ENCODE data around the gene MDFI. TPM values are rescaled to one million over a fixed set of nuclear protein-coding genes. Genes with fewer than 3 reads are reported as not detected.

MDFI gene
- total and polyA plus RNA-seq, 3 donors from 2014 or later, result 12.9 to 16.0 (median 15.1) TPM

- Histone ChIP-seq H3K27ac (no peak overlapping the region), H3K9me3 (no peaks in the 10 kb centered on the region), H3K27me3 (no peaks in the 10 kb centered on the region), H3K4me3 (no peak overlapping the region), H3K4me1 (no peaks in the 10 kb centered on the region), H3K36me3 (ENCODE audit: low read depth, missing control alignments) (no peaks in the 10 kb centered on the region)
- intact Hi-C loops (cut with DNase I; ENCODE audit: low total_unique reads), result no loop called here
- TF ChIP-seq CTCF (IDR thresholded peaks at IDR 0.05), result no peak
- no peak for TF ChIP-seq POLR2A (IDR thresholded peaks at IDR 0.05)
- DNase-seq, result no peak
- WGBS, 2 donors, result 46 to 62% methylated on average over 2 of the region's 2 CpGs
Observed at GRCh38 chr6:41621802-41622201, 16.5 kb upstream of the MDFI start.

GRCh38 chr6:41622206-41622988, 15.9 kb upstream of the MDFI start:
- no peaks in the 10 kb centered on the region for H3K36me3 ChIP-seq (ENCODE audit: low read depth, missing control alignments)
- TF ChIP-seq CTCF (IDR thresholded peaks at IDR 0.05), result no peak
- no peak for TF ChIP-seq POLR2A (IDR thresholded peaks at IDR 0.05)
- WGBS, 2 donors, result 56 to 61% methylated on average over 3 of the region's 3 CpGs
- no peak for DNase-seq
- H3K27me3 ChIP-seq, result no peaks in the 10 kb centered on the region
- H3K4me1 ChIP-seq, result no peaks in the 10 kb centered on the region
- H3K4me3 ChIP-seq, result no peak overlapping the region
- H3K9me3 ChIP-seq, result no peaks in the 10 kb centered on the region
- intact Hi-C loops (cut with DNase I; ENCODE audit: low total_unique reads), result no loop called here
- no peak overlapping the region for H3K27ac ChIP-seq

DNA sequence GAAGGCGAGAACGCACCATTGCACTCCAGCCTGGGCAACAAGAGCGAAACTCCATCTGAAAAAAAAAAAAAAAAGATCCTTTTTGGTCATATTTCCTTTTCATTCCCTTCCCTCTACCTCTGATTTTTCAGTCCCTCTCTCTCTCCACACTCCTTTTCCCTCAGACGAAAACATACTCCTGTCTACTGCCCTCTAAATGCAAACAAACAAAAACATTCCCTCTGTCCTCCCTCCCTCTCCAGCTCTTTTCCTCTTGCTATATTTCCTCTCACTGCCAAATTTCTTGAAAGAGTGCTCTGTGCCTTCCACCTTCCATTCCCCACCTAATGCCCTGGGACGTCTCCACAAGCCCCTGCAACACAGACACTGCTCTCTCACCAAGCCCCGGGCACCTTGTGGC, 14.9 kb upstream of the MDFI start:
- H3K27ac ChIP-seq, result no peak overlapping the region
- DNase-seq, result no peak
- H3K4me1 ChIP-seq, result no peaks in the 10 kb centered on the region
- H3K9me3 ChIP-seq, result no peaks in the 10 kb centered on the region
- WGBS, 2 donors, result 91 to 92% methylated on average over 6 of the region's 6 CpGs
- no peak overlapping the region for H3K4me3 ChIP-seq
- no peaks in the 10 kb centered on the region for H3K27me3 ChIP-seq
- intact Hi-C loops (cut with DNase I; ENCODE audit: low total_unique reads), result no loop called here
- H3K36me3 ChIP-seq (ENCODE audit: low read depth, missing control alignments), result no peaks in the 10 kb centered on the region
- TF ChIP-seq CTCF (IDR thresholded peaks at IDR 0.05) (no peak), POLR2A (IDR thresholded peaks at IDR 0.05) (no peak)

DNA sequence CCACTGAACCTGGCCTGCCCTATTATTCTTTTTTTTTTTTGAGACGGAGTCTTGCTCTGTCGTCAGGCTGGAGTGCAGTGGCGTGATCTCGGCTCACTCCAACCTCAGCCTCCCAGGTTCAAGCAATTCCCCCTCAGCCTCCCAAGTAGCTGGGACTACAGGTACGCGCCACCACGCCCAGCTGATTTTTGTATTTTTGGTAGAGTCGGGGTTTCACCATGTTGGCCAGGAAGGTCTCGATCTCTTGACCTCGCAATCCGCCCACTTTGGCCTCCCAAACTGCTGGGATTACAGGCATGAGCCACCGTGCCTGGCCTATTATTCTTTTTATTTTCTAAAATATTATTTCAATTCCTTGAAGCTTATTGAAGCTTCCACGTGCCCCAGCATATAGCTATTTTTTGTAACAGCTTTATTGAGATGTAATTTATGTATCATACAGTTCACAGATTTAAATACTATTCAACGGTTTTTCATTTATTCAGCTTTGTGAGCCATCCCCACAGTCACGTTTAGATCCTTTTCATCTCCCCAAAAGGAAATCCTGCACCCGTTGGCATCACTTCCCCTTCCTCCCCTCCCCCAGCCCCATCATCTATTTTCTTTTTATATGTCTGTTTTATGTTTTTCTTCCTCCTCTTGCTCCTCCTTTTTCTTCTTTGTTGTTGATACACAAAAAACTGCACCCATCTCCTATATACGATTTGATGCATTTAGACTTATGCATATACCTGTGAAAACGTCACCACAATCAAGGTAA, 13.5 kb upstream of the MDFI start:
- no peak overlapping the region for H3K4me3 ChIP-seq
- intact Hi-C loops (cut with DNase I; ENCODE audit: low total_unique reads), result no loop called here
- no peaks in the 10 kb centered on the region for H3K36me3 ChIP-seq (ENCODE audit: low read depth, missing control alignments)
- no peaks in the 10 kb centered on the region for H3K9me3 ChIP-seq
- TF ChIP-seq CTCF (IDR thresholded peaks at IDR 0.05), result no peak
- TF ChIP-seq POLR2A (IDR thresholded peaks at IDR 0.05), result no peak
- H3K27me3 ChIP-seq, result no peaks in the 10 kb centered on the region
- H3K4me1 ChIP-seq, result no peaks in the 10 kb centered on the region
- WGBS, 2 donors, result 89 to 90% methylated on average over 18 of the region's 18 CpGs
- no peak overlapping the region for H3K27ac ChIP-seq
- DNase-seq, result no peak

All from testis (tissue), 3 donors.